CD4-positive, alpha-beta T cell treated with Interferon alpha-2 for 1 hour (primary cell): ENCODE data around the gene AATF.

Experiments
- DNase-seq, 2 donors: peaks; one replicate each; pipeline ENCODE4 v3.0.0-alpha.2; 2020 to 2022

AATF gene

GRCh38 chr17:37086334-37086733 is 137.6 kb downstream of the AATF start:
- DNase-seq = no peak

GRCh38 chr17:37086948-37087347 is 138.2 kb downstream of the AATF start:
- no peak for DNase-seq

GRCh38 chr17:37087683-37088082 is 138.9 kb downstream of the AATF start:
- no peak for DNase-seq

GRCh38 chr17:37088459-37088858 is 139.7 kb downstream of the AATF start:
- DNase-seq = peak in 1 of 2 donors; percentile 39

- DNase-seq = no peak
Observed at GRCh38 chr17:37088913-37089312, 140.2 kb downstream of the AATF start.

GRCh38 chr17:37089956-37090355 is 141.2 kb downstream of the AATF start:
- DNase-seq = peak; percentile 65 to 78

GRCh38 chr17:37090941-37091340 is 142.2 kb downstream of the AATF start:
- no peak for DNase-seq

- no peak for DNase-seq
Observed at GRCh38 chr17:37092071-37092470, 143.3 kb downstream of the AATF start.

GRCh38 chr17:37092701-37093100 is 143.9 kb downstream of the AATF start:
- DNase-seq = no peak

GRCh38 chr17:37094391-37094790 is 145.6 kb downstream of the AATF start:
- no peak for DNase-seq

- DNase-seq = no peak
Observed at GRCh38 chr17:37096071-37096470, 147.3 kb downstream of the AATF start.

GRCh38 chr17:37097154-37097553 is 148.4 kb downstream of the AATF start:
- no peak for DNase-seq

GRCh38 chr17:37098152-37098551 is 149.4 kb downstream of the AATF start:
- no peak for DNase-seq

GRCh38 chr17:37098910-37099664 is 150.3 kb downstream of the AATF start:
- DNase-seq = no peak

- DNase-seq = no peak
Observed at GRCh38 chr17:37100231-37100630, 151.5 kb downstream of the AATF start.

- no peak for DNase-seq
Observed at GRCh38 chr17:37101306-37101705, 152.6 kb downstream of the AATF start.

- DNase-seq = no peak
Observed at GRCh38 chr17:37103231-37103630, 154.5 kb downstream of the AATF start.

- no peak for DNase-seq
Observed at GRCh38 chr17:37106049-37106448, 157.3 kb downstream of the AATF start.
